SK-N-SH treated with all-trans-retinoic acid at 6 μM for 48 hours (cell line): Measurements from ENCODE around the gene LRBA.

ENCODE experiments used
- CREB5 ChIP-seq: fragments of 250-450 bp; sonication (Bioruptor Pico); IDR thresholded peaks from 2 replicates; pipeline ENCODE4 v1.5.1; 2020; ENCODE audit warnings: low read depth, mild to moderate bottlenecking, moderate library complexity
- ESRRG ChIP-seq: fragments of 250-450 bp; sonication (Bioruptor Pico); IDR thresholded peaks from 2 replicates; pipeline ENCODE4 v1.6.1; 2021; ENCODE audit warnings: mild to moderate bottlenecking
- ISL1 ChIP-seq: fragments of 250-450 bp; sonication (Bioruptor Pico); IDR thresholded peaks from 2 replicates; pipeline ENCODE4 v2.1.2; 2022; ENCODE audit warnings: mild to moderate bottlenecking, moderate library complexity
- PATZ1 ChIP-seq: fragments of 250-450 bp; sonication (Bioruptor Pico); IDR thresholded peaks from 2 replicates; pipeline ENCODE4 v1.8.0; 2020; ENCODE audit warnings: mild to moderate bottlenecking, moderate library complexity, borderline replicate concordance
- SNAI2 ChIP-seq: fragments of 250-450 bp; sonication (Bioruptor Pico); IDR thresholded peaks from 2 replicates; pipeline ENCODE4 v1.5.0; 2020; ENCODE audit warnings: mild to moderate bottlenecking, moderate library complexity
- ZNF70 ChIP-seq: fragments of 450-650 bp; formaldehyde crosslinking; IDR thresholded peaks from 2 replicates; pipeline ENCODE4 v1.5.0; 2020; ENCODE audit warnings: mild to moderate bottlenecking, moderate library complexity

DNA sequence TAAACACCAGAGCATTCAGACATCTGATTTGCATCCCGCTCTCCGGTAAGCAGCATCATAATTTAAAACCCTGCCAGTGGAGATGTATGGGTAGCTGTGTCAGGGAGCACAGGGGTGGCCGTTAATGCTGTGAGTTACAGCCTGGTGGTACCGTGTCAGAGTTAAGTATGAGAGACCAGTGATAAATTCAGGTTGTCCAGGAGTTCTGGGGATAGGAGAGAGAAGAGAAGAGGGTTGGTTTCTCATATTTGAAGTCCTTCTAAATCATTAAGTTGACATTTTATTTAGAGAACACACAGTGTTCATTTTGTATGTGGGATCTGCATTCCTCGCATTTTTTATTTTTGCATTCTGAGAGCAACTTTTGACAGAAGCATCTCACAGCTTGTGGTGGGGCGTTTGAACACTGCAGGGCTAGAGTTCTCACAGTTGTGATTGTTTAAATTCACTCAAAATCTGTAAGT, 779.2 kb downstream of the LRBA start:
- TF ChIP-seq CREB5 (CRISPR knock-in tag) (peak; percentile 18; the same call in 1 of the 2 replicates), ISL1 (CRISPR knock-in tag) (peak; percentile 69), PATZ1 (CRISPR knock-in tag) (no peak), ESRRG (CRISPR knock-in tag) (no peak), ZNF70 (no peak), SNAI2 (CRISPR knock-in tag) (no peak)
